DOHH2 (cell line): ENCODE data around the gene SMARCA2.

Experiments used
- CTCF ChIP-seq: fragments of 200-600 bp; sonication (generic); IDR thresholded peaks from one replicate; pipeline ENCODE4 v1.5.1; 2014; ENCODE audit warnings: antibody characterized with exemption, mild to moderate bottlenecking, low read depth, low read length; ENCODE audit not compliant: poor library complexity, severe bottlenecking
- EZH2phosphoT487 ChIP-seq: fragments of 200-600 bp; sonication (generic); IDR thresholded peaks from 2 replicates; pipeline ENCODE4 v1.6.1; 2017; ENCODE audit warnings: borderline replicate concordance, mild to moderate bottlenecking, antibody characterized with exemption, low read length, moderate library complexity, mixed read lengths

DNA sequence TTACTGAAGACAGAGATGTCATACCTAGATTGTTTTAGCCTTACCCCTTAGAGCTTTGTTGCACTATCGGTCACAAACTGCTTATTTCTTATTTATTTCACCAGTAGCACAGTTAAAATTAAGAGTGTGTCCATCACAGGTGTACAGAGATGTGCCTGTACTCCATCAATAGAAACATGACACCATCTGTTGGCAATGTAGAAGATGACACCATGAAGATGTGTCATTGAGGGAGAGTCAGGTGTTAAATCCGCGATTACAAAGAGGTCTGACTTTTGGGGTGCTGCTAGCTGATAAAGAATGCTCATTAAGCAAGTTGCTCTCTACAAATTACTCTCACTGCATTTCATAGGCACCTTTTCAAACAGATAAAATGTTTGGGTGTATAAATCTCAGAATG lies 164.4 kb downstream of the SMARCA2 start:
- peak; percentile 25 for TF ChIP-seq CTCF
- no peak for TF ChIP-seq EZH2phosphoT487
